ENCODE measurements around the gene RUNX1. TPM values are rescaled to one million over a fixed set of nuclear protein-coding genes. Genes with fewer than 3 reads are reported as not detected.

RUNX1 gene
- total RNA-seq, 6 experiments from 2014 or later = 2.9 to 18.3 (median 4.3) TPM

GRCh38 chr21:35028451-35028978 lies 20.6 kb downstream of the RUNX1 start:
- Histone ChIP-seq H3K4me1 (peaks cover 0 to 3% (median 0%) of the 10 kb centered on the region in 4 donors), H3K4me3 (no peak overlapping the region), H3K9me3 (no peaks in the 10 kb centered on the region), H3K27ac (no peak overlapping the region), H3K27me3 (no peaks in the 10 kb centered on the region), H3K36me3 (no peaks in the 10 kb centered on the region)
- intact Hi-C loops (cut with DNase I) = no loop called here
- WGBS (ENCODE audit: insufficient coverage, low coverage, low lambda C conversion rate, missing lambda C conversion rate) = 84% methylated on average over 3 of the region's 4 CpGs
- DNase-seq = no peak
- TF ChIP-seq POLR2A (IDR thresholded peaks at IDR 0.05) = no peak
- TF ChIP-seq CTCF (IDR thresholded peaks at IDR 0.05) = no peak
- no peak for ATAC-seq

GRCh38 chr21:35027563-35028450 lies 21.3 kb downstream of the RUNX1 start:
- Histone ChIP-seq H3K36me3 (no peaks in the 10 kb centered on the region), H3K27ac (no peak overlapping the region), H3K9me3 (no peaks in the 10 kb centered on the region), H3K27me3 (no peaks in the 10 kb centered on the region), H3K4me1 (peaks cover 0 to 7% (median 0%) of the 10 kb centered on the region in 4 donors), H3K4me3 (no peak overlapping the region)
- DNase-seq (no peak), ATAC-seq (no peak)
- 53% methylated on average over 5 of the region's 5 CpGs for WGBS (ENCODE audit: insufficient coverage, low coverage, low lambda C conversion rate, missing lambda C conversion rate)
- intact Hi-C loops (cut with DNase I) = no loop called here
- no peak for TF ChIP-seq POLR2A (IDR thresholded peaks at IDR 0.05)
- no peak for TF ChIP-seq CTCF (IDR thresholded peaks at IDR 0.05)

GRCh38 chr21:35026617-35027562 lies 22.2 kb downstream of the RUNX1 start:
- Histone ChIP-seq H3K4me1 (peaks cover 0 to 7% (median 0%) of the 10 kb centered on the region in 4 donors), H3K4me3 (no peak overlapping the region), H3K27ac (peak overlapping the region in 1 of 3 donors; percentile 36), H3K9me3 (no peaks in the 10 kb centered on the region), H3K27me3 (no peaks in the 10 kb centered on the region), H3K36me3 (no peaks in the 10 kb centered on the region)
- TF ChIP-seq CTCF (IDR thresholded peaks at IDR 0.05) (no peak), POLR2A (IDR thresholded peaks at IDR 0.05) (no peak)
- 47% methylated on average over 23 of the region's 45 CpGs for WGBS (ENCODE audit: insufficient coverage, low coverage, low lambda C conversion rate, missing lambda C conversion rate)
- DNase-seq (peak; percentile 60 to 74 (median 69)), ATAC-seq (peak; percentile 69 to 82 (median 77))
- intact Hi-C loops (cut with DNase I) = no loop called here

GRCh38 chr21:35026153-35026500 lies 23.0 kb downstream of the RUNX1 start:
- intact Hi-C loops (cut with DNase I) = no loop called here
- TF ChIP-seq POLR2A (IDR thresholded peaks at IDR 0.05) = no peak
- TF ChIP-seq CTCF (IDR thresholded peaks at IDR 0.05) = no peak
- peak overlapping the region in 1 of 3 donors; percentile 36 for H3K27ac ChIP-seq
- no peak for ATAC-seq
- WGBS (ENCODE audit: insufficient coverage, low coverage, low lambda C conversion rate, missing lambda C conversion rate) = 51% methylated on average over 5 of the region's 5 CpGs
- DNase-seq = no peak
- peaks cover 0 to 7% (median 0%) of the 10 kb centered on the region in 4 donors for H3K4me1 ChIP-seq
- no peak overlapping the region for H3K4me3 ChIP-seq
- H3K36me3 ChIP-seq = no peaks in the 10 kb centered on the region
- H3K9me3 ChIP-seq = no peaks in the 10 kb centered on the region
- no peaks in the 10 kb centered on the region for H3K27me3 ChIP-seq

Data from right lobe of liver (tissue), 6 donors.